Mammary epithelial cell (primary cell): ENCODE results near the gene CNTN5.

ENCODE experiments used
- EZH2 ChIP-seq: IDR thresholded peaks from 2 replicates; pipeline ENCODE4 v1.6.1; 2012; ENCODE audit warnings: low read length, inconsistent platforms, borderline replicate concordance
- TF ChIP-seq, protein P1 (sequence below), 2 donors: IDR thresholded peaks in 1 of 2; conservative IDR thresholded peaks in 1 of 2; 2 replicates each; pipeline ENCODE4 v1.5.1; 2011 to 2012; ENCODE audit warnings: inconsistent platforms in 2 of 2, low read length in 2 of 2, mild to moderate bottlenecking in 2 of 2, control low read depth in 1 of 2, low read depth in 1 of 2; ENCODE audit not compliant: insufficient read depth in 1 of 2; ENCODE audit errors: extremely low read depth in 1 of 2

DNA sequence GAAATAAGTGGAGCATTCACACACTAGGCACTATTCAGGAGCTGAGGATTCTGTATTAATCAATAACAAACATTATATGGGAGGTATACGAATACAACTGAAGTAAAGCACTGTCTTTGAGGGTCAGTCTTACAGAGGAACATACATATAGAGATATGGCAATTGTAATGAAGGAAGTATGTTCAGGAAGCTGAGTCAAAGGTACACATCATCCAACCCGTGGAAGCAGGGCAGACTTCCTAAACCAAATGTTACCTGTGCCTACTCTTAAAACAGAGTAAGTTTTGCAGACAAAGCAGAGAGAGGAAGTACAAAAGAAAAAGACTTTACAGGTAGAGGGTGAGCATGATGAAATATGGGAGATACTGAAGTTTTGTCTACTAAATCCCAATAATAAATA, 1185.2 kb downstream of the CNTN5 start:
- no peak for TF ChIP-seq EZH2
- TF ChIP-seq, protein P1, sequence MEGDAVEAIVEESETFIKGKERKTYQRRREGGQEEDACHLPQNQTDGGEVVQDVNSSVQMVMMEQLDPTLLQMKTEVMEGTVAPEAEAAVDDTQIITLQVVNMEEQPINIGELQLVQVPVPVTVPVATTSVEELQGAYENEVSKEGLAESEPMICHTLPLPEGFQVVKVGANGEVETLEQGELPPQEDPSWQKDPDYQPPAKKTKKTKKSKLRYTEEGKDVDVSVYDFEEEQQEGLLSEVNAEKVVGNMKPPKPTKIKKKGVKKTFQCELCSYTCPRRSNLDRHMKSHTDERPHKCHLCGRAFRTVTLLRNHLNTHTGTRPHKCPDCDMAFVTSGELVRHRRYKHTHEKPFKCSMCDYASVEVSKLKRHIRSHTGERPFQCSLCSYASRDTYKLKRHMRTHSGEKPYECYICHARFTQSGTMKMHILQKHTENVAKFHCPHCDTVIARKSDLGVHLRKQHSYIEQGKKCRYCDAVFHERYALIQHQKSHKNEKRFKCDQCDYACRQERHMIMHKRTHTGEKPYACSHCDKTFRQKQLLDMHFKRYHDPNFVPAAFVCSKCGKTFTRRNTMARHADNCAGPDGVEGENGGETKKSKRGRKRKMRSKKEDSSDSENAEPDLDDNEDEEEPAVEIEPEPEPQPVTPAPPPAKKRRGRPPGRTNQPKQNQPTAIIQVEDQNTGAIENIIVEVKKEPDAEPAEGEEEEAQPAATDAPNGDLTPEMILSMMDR (conservative IDR thresholded peaks at IDR 0.05 in 1 of 2, IDR thresholded peaks at IDR 0.05 in 1 of 2; ENCODE audit: extremely low read depth in 1 of 2, insufficient read depth in 1 of 2, low read depth in 1 of 2, low read length in 2 of 2) = no peak
